Lower lobe of right lung (tissue), 2 donors: ENCODE measurements around the gene SLC12A3. TPM values are rescaled to one million over a fixed set of nuclear protein-coding genes. Genes with fewer than 3 reads are reported as not detected.

Source experiments
- ATAC-seq, 2 donors: fragments of 200-7000 bp; cut with Tn5 transposase; one replicate each; pipeline ENCODE4 v1.9.1; 2020 to 2022; ENCODE audit warnings: mild to moderate bottlenecking in 2 of 2, moderate library complexity in 2 of 2
- DNase-seq: peaks from one replicate; pipeline ENCODE4 v3.0.0-alpha.2; 2020
- H3K27ac ChIP-seq: fragments of 200-600 bp; one replicate; pipeline ENCODE4 v1.8.0; 2022
- H3K27me3 ChIP-seq: fragments of 200-600 bp; one replicate; pipeline ENCODE4 v1.8.0; 2022; ENCODE audit warnings: low read depth
- H3K36me3 ChIP-seq: fragments of 200-600 bp; one replicate; pipeline ENCODE4 v1.8.0; 2022; ENCODE audit warnings: mild to moderate bottlenecking
- H3K4me1 ChIP-seq: fragments of 200-600 bp; one replicate; pipeline ENCODE4 v1.8.0; 2022
- H3K4me3 ChIP-seq: fragments of 200-600 bp; one replicate; pipeline ENCODE4 v1.8.0; 2022; ENCODE audit warnings: mild to moderate bottlenecking
- H3K9me3 ChIP-seq: fragments of 200-600 bp; one replicate; pipeline ENCODE4 v1.8.0; 2022
- CTCF ChIP-seq: fragments of 200-600 bp; IDR thresholded peaks from one replicate; pipeline ENCODE4 v1.8.0; 2022; ENCODE audit warnings: antibody characterized with exemption, mild to moderate bottlenecking
- intact Hi-C: fragments of 100-400 bp; cut with DNase I; formaldehyde crosslinking; loops from one replicate; pipeline ENCODE4 v1.11.0; 2022
- total RNA-seq: library from RNA; stranded (reverse); fragmentation: NEBNext Ultra II Directional; extraction: Animal tissue kit (Norgen Biotek cat#: 25700); gene quantifications from one replicate; pipeline ENCODE4 v1.2.1, GENCODE V29; 2021
- donor health status: DM: no; HTN: yes; CAD: no; lungs with severe emphysema.

SLC12A3 gene
- total RNA-seq, 1 donor from 2014 or later: not detected

- no peak for DNase-seq
- peak; percentile 19 to 72 for ATAC-seq
- Histone ChIP-seq H3K27me3 (no peaks in the 10 kb centered on the region), H3K4me1 (peaks cover 34% of the 10 kb centered on the region), H3K4me3 (no peak overlapping the region), H3K9me3 (no peaks in the 10 kb centered on the region), H3K27ac (peak overlapping the region; percentile 59), H3K36me3 (peaks cover 10% of the 10 kb centered on the region)
- intact Hi-C loops: no loop called here
- TF ChIP-seq CTCF: no peak
Observed at GRCh38 chr16:56848955-56849689, 15.9 kb upstream of the SLC12A3 start.

- TF ChIP-seq CTCF: no peak
- no peaks in the 10 kb centered on the region for H3K27me3 ChIP-seq
- no peaks in the 10 kb centered on the region for H3K9me3 ChIP-seq
- peak overlapping the region; percentile 59 for H3K27ac ChIP-seq
- H3K4me3 ChIP-seq: no peak overlapping the region
- H3K4me1 ChIP-seq: peaks cover 34% of the 10 kb centered on the region
- intact Hi-C loops: no loop called here
- peaks cover 7% of the 10 kb centered on the region for H3K36me3 ChIP-seq
- no peak for DNase-seq
- ATAC-seq: no peak
Observed at GRCh38 chr16:56849690-56850680, 15.0 kb upstream of the SLC12A3 start.

GRCh38 chr16:56851671-56852400 lies 13.2 kb upstream of the SLC12A3 start:
- H3K27ac ChIP-seq: no peak overlapping the region
- H3K4me3 ChIP-seq: no peak overlapping the region
- DNase-seq (no peak), ATAC-seq (no peak)
- no peaks in the 10 kb centered on the region for H3K27me3 ChIP-seq
- intact Hi-C loops: no loop called here
- TF ChIP-seq CTCF: peak; percentile 14
- peaks cover 34% of the 10 kb centered on the region for H3K4me1 ChIP-seq
- no peaks in the 10 kb centered on the region for H3K9me3 ChIP-seq
- H3K36me3 ChIP-seq: no peaks in the 10 kb centered on the region

GRCh38 chr16:56852401-56852730 lies 12.6 kb upstream of the SLC12A3 start:
- no peak overlapping the region for H3K27ac ChIP-seq

More at GRCh38 chr16:56852401-56852730, 12.6 kb upstream of the SLC12A3 start:
- intact Hi-C loops: no loop called here
- no peaks in the 10 kb centered on the region for H3K9me3 ChIP-seq
- H3K27me3 ChIP-seq: no peaks in the 10 kb centered on the region
- no peaks in the 10 kb centered on the region for H3K36me3 ChIP-seq
- DNase-seq: no peak
- TF ChIP-seq CTCF: no peak
- peaks cover 30% of the 10 kb centered on the region for H3K4me1 ChIP-seq
- no peak for ATAC-seq
- no peak overlapping the region for H3K4me3 ChIP-seq
